Measurements from ENCODE around the gene NAALADL2.
A peak's percentile ranks its signal among the peaks of the same experiment; 100 is the strongest.
"Not testable (repeated sequence)": the region's sequence is repeated elsewhere in the genome, so short reads cannot be mapped to it uniquely, and the experiment has no call there.

Gene NAALADL2

GRCh38 chr3:175528693-175529092 lies 669.6 kb downstream of the NAALADL2 start:
- not testable (repeated sequence) for DNase-seq

DNA sequence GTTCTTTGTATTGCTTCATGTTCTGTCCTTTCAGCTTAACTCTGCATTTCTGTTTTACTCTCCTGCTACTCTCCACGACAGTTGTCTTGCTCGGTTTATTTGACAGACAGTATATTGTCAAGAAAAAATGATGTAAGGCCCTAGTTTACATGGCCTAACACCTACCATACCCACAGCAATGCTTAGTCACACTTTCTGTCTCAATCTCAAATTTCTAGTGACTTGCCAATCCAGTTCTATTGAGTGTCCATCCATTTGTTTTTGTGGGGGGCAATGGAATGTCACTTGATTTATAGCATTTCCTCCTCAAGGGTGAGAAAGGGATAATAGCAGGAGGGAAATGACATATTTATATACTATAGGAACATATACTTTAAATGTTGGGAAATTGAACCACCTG lies 676.2 kb downstream of the NAALADL2 start:
- DNase-seq = no peak

- no peak for DNase-seq
Measured at GRCh38 chr3:175546115-175546514, 687.0 kb downstream of the NAALADL2 start.

- no peak for DNase-seq
Measured at GRCh38 chr3:175552929-175553328, 693.8 kb downstream of the NAALADL2 start.

- no peak for DNase-seq
Measured at GRCh38 chr3:175554801-175555200, 695.7 kb downstream of the NAALADL2 start.

DNA sequence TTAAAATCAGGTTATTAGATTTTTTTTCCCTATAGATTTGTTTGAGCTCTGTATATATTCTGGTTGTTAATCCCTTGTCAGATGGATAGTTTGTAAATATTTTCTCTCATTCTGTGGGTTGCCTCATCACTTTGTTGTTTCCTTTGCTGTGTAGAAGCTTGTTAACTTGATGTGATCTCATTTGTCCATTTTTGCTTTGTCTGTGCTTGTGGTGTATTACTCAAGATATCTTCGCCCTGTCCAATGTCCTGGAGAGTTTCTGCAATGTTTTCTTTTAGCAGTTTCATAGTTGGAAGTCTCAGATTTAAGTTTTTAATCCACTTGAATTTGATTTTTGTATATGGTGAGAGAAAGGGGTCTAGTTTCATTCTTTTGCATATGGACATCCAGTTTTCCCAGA lies 699.1 kb downstream of the NAALADL2 start:
- DNase-seq = no peak

- DNase-seq = no peak
Measured at GRCh38 chr3:175564363-175564762, 705.2 kb downstream of the NAALADL2 start.

DNA sequence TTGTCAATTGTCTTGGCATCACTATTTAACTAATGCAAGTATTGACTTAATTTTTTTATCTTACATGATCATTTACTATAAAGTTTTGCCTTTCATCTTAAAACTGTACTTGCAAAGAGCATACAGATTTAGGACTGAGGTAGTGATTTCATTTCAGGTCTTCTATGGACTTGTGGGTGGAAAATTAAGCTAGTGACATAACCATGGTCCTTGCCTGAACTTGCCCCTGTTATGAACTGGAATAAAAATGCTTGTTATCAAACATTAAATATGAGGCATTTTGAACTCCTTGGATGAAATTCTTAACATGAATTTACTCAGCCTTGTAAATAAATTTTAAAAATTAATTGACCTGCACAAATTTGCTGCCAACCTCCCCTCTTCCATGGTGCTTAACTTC lies 712.0 kb downstream of the NAALADL2 start:
- DNase-seq = no peak

GRCh38 chr3:175573226-175573625 lies 714.1 kb downstream of the NAALADL2 start:
- no peak for DNase-seq

DNA sequence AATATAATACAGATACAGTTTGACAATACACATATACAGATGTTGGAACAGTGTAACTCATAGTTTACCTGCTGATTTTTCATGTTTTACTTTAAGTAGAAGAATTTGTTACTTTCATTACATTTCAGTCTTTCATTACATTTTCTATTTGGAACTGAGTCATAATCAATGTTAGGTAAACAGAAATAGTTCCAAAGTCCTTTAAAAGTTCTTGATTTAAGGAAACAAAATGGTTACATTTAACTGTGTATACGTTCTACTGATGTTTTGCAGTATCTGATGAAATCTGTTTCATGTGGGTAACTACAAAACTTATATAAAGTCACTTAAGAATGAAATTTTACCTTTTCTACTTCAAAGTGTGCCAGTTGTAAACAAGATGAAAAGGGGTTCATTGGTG lies 721.2 kb downstream of the NAALADL2 start:
- no peak for DNase-seq

GRCh38 chr3:175585898-175586297 lies 726.8 kb downstream of the NAALADL2 start:
- DNase-seq = no peak

DNA sequence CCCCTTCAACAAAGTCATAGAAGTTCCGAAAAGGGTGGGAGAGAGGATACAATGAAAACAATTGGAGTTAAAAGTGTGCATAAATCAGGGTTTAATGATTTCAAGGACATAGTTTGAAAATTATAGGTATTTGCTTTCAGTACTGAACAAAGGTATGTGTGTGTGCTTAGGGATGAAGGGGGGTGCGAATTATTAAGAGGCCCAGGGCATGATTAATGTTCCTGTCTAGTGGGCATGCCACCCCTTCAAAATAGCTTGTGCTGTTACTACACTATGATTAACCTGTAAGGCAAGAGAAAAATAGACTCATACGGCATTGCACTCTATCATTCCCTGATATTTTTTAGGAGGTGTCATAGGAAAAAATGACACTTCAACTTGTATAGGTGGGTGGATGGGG lies 731.6 kb downstream of the NAALADL2 start:
- DNase-seq = peak; percentile 47

- no peak for DNase-seq
Measured at GRCh38 chr3:175591375-175591774, 732.2 kb downstream of the NAALADL2 start.

DNA sequence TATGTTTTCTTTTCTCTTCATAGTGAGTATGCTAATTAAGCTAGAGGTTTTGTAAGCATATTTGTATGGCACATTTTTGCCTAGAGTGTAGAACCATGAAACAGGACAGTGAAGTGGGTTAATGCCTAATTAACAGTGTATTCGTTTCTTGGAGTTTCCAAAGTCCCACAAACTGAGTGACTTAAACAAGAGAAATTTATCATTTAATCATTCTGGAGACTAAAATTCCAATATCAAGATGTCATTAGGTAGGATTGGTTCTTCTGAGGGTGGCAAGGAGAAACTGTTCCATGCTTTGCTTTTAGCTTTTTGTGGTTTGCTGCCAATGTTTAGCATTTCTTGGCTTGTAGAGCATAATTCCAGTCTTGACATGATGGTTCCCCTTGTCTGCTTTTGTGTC lies 734.2 kb downstream of the NAALADL2 start:
- no peak for DNase-seq

DNA sequence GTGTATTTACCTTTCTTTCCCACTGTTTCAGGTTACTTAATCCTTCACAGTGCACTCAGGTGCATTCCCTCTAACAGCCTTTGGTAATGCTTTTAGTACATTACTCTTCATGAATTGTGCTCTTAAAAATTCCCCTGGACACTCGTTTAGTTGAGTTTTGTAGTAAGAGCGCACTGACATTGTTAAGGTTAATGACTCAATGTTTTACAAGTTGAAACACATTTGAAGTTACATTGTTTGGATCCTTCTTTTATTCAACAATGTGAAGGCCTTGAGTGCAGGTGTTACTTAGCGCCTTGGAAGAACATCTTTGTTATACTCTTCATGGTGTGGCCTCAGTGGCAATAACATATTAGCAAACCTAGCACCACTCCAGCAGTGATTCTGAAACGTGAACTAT lies 739.6 kb downstream of the NAALADL2 start:
- DNase-seq = no peak

- no peak for DNase-seq
Measured at GRCh38 chr3:175601521-175601920, 742.4 kb downstream of the NAALADL2 start.

DNA sequence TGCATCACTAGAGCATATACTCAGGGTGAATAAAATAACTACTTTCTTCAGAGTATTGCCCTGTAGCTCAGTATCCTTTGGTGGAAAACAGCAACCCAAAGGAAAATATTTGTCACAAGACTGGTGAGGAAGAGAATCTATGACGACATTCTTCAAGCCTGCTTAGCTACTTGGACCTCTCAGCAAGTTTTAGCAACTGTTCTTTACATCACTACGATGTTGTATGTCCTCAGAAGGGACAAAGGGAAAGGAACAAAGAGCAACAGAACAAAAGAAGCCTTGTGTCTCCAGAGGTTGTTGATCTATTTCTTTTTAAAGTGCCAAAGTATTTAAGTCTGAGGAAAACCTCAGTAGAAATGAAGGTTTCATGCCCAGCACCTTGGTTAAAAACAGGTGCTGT lies 746.7 kb downstream of the NAALADL2 start:
- DNase-seq = no peak

- peak; percentile 15 for DNase-seq
Measured at GRCh38 chr3:175606650-175607318, 747.6 kb downstream of the NAALADL2 start.

GRCh38 chr3:175608356-175608755 lies 749.2 kb downstream of the NAALADL2 start:
- DNase-seq = peak; percentile 34

DNA sequence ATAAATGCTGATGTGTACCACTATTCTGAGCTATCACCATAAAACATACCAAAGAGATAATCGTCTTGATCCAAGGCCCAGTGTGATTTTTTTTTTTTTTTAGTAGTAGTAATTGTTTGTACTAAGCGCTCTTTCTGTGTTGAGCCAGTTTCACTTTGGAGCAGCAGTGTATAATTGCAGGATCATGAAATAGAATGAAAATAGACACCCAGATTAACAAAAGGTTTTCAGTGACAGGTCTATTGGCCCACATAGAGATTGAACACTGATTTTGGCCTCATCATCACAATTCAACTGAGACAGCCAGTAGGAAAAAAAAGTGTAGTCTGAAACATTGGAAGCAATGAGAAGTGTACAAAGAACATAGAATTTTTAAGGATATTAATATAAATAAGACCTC lies 749.8 kb downstream of the NAALADL2 start:
- peak; percentile 54 for DNase-seq

DNA sequence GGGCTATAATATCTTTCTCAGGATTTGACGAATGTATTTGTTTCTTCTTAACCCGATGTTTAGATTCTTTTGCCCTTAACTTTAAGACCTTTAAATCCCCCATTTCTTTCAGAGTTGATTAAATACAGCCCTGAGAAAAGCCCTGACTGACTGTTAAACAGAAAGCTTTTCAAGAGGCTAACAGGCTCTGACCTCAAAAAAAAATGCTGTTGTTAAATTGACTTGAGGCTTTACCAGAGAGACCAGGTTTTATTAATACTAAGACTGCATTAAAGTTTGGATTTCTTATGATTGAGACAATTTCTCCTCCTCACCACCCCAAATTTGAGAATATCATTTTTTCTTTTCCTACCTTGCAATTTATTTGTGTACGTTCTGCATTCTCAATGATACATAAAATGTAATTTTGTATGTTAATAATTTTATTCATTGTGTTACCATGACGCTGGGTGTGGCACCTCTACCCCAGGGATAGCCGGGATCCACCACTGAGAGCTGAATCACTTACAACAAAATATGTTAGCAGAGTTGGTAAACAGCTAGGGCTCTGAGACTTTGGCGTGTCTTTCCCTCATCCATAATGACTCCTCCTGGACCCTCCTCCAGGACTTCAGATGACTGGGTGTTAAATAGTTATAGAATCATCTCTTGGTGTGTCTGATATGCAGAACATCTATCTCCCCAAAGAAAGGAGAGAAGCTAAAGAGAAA lies 753.5 kb downstream of the NAALADL2 start:
- no peak for DNase-seq

- DNase-seq = not testable (repeated sequence)
Measured at GRCh38 chr3:175614107-175614506, 755.0 kb downstream of the NAALADL2 start.

GRCh38 chr3:175617247-175617646 lies 758.1 kb downstream of the NAALADL2 start:
- no peak for DNase-seq

DNA sequence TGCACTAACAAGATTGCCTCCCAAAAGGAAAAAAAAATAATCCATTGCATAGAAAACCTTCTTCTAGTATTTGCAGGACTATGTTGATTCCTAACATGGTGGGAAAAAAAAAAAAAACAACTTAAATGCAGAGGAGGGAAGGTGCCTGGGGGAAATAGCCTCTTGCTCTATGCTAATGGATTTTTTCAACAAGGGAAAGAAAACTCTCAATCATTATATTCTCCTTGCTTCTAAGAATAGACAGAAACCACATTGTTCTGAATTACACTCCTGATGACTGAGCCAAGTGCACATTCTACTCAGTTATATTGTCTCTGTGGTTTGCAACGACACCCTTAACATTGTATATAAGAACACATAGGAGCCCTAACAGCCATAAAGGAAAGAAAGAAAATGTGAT lies 760.2 kb downstream of the NAALADL2 start:
- no peak for DNase-seq

DNA sequence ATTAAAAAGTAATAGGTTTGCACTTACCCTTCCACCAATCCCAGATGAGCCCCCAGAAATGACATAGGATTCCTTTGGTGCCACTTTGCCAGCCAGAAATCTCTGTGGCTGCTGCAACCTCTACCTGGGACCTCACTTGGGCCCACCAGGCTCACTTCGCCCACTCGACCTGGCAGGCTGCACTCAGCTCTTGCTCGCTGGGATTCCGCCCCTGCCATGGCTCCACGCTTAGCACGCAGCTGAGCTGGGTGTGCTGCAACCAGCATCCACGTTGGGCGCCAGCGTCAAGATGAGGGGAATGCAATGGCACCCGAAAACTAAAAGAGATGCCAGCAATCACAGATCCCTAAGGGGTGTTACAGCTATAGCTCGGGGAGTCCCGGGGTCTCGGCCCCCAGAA lies 761.0 kb downstream of the NAALADL2 start:
- DNase-seq = no peak
